SIG-M5 treated with dmso at 0.1 percent for 504 hours (cell line): ENCODE data around the gene TMEM100.

ENCODE experiments used
- DNase-seq: peaks from one replicate; lab custom pipeline; 2025; ENCODE audit not compliant: unreplicated experiment; lab: John Stamatoyannopoulos, UW

Gene TMEM100, protein sequence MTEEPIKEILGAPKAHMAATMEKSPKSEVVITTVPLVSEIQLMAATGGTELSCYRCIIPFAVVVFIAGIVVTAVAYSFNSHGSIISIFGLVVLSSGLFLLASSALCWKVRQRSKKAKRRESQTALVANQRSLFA

DNA sequence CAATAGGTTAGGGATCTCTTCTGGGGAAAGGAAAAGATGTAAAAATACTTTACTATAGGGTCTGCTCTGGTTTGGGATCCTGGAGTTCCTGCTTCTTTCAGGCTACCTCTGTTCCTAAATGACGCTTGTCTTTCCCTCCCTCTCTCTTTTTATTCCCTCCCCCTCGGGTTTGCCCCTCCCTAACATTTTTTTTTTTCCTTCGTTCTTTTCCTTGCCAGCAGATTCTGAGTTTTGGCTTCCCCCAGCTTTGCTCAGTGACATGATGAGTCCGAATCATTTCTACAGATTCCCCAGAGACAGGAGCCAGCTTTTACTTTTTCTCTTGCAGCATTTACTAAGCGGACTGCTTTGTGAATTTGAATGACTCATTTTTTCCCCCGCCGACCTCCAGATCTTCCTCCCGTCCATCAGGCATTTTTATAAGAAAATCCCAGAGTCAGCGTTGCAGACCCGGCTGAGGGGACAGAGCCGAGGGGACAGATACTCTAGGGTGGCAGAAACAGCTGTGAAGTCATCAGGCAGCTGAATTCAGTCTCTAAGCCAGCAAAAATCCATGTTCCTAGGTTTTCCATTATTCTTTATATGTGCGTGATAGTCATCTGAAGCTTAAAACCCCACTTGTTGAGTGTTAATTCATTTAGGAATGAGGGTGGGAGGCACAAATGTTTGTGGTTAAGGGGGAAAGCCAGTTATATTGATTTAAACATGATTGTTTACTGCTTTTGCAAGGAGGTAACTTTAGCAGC is at the start of gene TMEM100:
TMEM100 (minus strand) TSS at position 123 of the 746 bp plus-strand sequence. CDS start 1,794 bp downstream, outside the sequence.
- DNase-seq = no peak

DNA sequence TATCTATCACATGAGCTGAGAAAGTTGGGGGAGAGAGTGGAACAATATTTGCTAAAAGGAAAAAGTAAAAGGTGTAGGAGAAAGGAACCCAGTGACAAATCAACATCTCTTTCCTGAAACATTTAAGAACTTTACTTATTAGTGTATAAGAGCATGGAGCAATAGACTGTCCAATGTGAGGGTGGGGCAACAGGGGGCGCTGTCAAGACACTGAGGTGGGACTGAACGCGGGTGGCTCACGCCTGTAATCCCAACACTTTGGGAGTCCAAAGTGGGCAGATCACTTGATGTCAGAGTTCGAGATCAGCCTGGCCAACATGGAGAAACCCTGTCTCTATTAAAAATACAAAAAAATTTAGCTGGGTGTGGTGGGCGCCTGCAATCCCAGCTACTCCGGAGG is 49.4 kb upstream of the TMEM100 start:
- DNase-seq = no peak

DNA sequence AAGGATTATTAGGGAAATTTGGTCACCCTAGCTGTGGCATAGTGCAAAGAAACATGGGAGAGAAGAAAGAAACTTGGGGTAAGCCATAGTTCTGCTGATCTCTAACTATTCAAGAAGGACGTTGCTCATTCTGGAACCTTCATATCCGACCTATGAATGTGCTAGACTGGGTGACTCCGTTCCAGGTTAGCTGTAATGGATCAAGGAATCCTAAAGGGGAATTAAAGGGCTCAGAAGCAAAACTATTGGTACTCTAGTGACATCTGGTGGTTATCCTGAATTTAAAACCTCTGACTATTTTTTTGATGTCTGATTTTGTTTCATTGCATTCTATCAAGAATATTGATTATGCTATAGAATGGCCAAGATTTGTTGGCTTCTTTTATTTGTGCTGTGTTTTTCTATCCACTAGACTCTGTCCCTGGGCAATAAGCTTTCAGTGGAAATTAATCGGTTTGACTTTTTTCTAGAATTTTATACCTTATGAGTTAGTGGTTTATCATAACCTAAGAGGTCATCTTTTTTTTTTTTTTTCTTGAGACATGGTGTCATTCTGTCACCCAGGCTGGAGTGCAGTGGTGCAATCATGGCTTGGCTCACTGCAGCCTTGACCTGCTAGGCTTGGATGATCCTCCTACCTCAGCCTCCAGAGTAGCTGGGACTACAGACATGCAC is 47.7 kb upstream of the TMEM100 start:
- peak; percentile 58 for DNase-seq

DNA sequence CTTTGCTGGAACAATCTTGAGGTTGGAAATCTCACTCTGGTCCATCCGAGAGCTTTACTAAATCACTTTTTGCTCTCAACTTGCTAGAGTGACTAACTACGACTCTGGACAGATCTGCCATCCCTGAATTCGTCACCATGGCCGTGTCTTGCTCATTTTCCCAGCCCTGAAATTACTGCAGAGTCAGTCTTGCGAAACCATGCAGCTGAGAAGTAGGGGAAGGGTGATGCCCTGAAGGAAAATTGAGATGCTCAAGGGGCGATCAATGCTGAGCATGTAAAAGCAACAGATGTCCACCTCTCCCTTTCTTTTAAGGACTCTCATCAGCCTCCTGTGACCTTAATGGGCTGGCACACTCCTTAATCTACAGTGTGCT is 46.9 kb upstream of the TMEM100 start:
- DNase-seq = peak; percentile 23

DNA sequence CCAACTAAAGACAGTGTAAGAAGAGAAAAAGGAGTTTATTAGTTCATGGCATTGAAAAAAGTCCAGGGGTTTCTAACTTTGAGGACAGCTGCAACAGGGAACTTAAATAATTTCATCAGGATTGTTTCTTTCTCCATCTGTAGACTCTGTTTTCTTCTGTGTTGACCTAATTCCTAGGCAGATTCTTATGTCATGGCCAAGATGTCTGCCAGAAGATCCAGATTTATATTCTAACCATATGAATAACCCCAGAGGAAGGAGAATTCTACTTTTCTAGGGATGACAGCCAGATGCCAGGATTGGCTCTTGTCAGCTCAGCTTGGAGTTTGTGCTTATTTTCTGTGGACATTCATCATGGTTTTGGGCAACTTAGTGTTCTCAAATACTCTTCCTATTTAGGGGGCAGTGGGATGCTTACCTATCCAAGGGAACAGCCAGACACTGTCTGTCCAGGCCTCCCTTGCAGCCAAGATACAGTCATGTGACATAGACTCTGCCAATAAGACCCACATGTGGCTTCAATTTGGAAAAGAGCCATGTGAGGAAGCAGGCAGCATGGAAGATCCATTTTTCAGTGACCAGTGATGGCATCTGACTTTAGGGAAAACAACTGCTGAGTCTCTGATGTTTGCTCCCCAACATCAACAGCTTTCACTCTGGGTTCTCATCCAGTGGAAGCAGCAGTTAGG is 46.4 kb upstream of the TMEM100 start:
- DNase-seq = no peak

DNA sequence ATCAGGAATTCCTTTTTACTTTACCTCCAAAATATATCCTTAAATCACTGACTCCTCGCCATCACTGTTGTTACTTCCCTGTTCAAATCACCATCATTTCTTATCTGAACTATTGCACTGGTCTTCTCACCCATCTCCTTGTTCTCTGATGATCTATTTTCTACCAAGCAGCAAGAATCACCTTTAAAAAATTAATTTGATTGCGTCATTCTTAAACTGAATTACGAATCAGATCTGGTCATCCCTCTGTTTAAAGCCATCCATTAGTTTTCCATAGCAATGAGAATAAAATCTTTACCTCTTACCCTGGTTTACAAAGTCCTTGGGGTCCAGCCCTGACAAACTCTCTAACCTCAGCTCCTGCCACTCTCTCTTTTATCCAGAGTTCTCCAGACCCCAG is 42.8 kb upstream of the TMEM100 start:
- DNase-seq = no peak

DNA sequence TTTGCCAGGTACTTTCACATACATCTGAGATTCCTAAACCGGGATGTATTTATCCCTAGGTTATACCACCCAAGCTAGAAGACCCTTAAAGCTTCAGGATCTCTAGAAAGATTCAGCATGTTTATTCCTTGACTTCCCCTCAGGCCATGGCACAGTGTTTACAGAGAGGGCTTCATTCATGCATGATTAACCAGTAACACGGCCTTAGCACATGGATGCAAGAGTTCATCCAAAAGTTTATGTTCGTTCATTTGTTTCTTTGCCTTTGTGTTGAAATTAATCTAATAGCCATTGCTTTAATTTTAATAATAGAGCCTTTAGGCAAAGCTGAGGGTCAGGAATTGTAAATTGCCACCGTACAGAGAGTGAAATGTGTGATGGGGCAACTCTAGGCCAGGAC is 41.9 kb upstream of the TMEM100 start:
- DNase-seq = no peak

DNA sequence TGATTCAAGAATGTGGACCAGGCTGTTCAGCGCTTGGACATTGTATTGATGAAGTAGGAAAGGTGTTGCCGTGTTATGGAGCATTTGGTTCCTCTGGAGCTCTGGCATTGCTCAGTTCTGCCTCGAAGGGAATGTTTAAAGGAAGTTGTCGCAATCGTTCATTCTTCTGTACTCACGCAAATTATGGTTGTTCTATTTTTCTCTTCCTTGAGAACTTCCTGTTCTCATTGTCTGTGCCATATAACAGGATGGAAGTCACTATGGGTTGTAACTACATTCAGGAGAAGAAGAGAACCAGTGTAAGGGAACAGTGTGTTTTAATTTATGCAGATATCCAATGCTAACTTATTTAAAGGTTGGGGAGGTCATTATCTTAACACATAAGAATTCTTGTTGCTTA is 41.2 kb upstream of the TMEM100 start:
- DNase-seq = peak; percentile 48

DNA sequence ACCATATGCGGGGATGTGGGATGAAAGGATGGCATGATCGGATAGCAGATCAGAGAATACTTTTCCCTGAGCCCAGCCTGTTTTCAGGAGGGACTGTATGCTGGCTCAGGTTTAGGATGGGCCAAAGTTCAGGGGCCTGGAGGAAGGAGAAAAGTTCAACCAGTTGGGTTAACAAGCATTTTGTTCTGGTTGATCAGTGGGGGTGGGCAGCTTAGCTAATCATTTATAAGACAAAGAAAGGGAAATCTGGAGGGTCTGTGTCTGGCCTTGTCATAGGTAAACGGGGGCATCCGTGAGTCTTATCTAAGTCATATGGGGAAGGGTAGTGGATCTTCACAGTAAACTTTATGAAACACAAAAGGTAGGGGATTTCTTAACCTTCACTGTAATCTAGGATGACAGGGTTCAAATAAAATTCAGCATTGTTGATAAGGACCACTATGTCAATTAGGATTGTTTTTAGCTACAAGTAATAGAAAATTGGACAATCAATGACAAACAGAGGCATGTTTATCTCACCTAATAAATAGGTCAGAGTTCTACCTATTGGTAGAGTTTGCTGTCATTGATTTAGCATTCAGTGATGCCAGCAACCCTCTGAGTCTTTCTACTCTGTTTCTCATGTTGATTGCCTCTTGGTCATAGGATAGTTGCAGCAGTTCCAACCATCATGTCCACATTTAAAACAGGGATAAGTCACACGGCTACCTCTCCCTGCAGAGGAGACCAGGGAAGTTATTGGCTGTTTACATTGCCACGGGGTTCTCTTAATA is 39.6 kb upstream of the TMEM100 start:
- DNase-seq = no peak

DNA sequence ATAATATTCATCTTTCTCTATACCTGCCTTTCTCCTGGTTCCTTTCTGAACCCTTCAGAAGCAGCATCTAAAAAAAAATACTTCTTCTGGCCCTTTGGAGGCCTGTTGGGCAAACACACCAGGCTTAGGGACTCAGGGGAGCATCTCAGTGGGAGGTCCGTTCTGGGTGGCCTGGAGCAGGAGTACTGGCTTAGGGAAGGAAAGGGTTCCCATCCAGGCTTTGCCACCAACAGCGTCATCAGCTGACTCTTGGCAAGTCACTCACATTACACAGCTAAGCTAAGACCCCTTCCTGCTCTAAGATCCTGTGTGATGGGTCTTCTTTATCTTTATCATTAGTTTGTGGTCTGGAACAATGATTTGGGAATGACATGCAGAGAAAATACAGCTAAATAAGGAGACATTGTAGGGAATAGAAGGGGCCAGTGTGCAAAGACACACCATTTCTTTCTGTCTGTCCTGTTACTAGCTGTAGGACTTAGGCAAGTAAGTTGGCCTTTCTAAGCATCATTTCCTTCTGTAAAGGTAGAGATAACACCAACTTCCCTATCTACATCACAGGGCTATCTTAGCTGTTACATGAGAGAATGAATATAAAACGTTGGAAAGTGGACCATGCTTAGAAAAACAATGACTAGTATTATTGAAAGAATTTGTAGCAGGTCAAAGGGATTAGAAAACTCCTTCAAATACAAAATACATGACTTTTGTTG is 38.1 kb upstream of the TMEM100 start:
- DNase-seq = no peak

DNA sequence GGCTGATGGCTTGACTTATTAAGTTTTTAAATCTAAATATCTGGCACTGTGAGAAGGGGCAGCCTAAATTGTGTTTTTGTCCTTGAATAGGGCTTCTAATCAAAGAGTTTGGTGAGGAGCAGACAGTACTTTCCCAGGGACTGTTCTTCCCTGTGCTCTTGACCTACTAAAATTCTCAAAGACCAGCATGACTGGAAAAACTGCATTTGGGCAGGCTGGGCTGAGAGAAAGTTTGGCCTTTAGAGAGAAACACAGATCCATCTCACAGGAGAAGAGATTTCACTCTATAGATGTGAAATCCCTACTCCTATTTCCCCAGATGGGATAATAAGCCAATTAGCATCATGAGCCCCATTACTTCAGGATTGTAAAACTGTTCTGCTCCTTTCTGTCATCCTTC is 35.5 kb upstream of the TMEM100 start:
- no peak for DNase-seq

DNA sequence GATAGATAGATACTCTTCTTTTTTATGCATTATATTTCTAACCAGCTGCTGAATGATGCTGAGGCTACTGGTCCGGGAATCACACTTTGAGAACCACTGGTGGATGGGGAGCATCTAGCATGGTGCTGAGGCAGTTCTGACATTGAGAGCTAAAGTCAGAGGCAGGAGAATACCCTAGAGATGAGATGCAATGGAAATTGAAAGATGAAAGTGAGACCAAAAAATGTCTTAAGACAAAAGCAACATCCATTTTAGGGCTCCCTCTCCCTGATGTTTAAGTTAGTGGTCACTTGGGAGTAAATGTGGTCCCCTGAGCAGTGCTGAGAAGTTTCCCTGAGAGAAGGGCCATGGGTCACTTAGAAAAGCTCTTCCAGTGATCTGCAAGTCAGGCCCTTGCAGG is 35.0 kb upstream of the TMEM100 start:
- no peak for DNase-seq

DNA sequence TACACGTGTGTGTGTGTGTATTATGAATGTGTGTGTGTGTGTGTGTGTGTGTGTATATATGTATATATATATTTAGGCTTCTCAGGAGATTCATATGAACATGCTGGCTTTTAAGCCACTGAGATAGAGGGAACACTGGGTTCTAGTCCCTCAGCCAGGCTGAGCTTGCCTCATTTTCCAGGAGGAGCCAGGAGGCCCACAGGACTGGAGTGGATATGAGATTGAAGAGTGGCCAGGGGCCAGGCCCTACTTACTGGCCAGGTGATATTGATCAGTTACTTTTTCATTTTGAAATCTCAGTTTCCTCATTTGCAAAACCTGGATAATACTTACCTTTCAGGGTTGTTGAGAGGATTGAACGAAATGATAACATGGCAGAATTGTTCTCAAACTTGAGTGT is 34.0 kb upstream of the TMEM100 start:
- DNase-seq = no peak

DNA sequence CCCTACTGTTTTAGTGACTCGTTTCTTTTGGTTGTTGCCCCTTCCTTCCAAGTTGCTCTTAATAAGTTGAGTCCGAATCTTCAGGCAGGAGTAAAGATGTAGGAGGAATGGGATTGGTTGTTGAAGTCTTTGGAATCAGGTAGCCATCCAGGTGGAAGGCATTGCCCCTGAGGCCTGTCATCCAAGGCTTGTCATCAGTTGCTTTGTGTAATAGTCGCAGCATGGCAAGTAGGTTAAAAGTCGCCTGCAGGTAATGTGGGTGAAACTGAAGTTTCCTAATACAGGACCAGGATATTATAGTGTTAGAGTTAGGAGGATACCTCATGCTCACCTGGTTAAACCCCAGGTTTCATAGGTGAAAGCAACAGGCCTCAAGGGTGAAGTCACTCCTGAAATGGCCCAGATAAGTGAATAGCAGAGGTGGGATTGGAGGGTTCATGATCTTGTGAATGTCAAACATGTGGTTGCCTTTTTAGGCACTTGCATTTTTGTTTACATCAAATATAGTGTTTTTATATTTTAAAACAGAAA is 29.1 kb upstream of the TMEM100 start:
- no peak for DNase-seq

DNA sequence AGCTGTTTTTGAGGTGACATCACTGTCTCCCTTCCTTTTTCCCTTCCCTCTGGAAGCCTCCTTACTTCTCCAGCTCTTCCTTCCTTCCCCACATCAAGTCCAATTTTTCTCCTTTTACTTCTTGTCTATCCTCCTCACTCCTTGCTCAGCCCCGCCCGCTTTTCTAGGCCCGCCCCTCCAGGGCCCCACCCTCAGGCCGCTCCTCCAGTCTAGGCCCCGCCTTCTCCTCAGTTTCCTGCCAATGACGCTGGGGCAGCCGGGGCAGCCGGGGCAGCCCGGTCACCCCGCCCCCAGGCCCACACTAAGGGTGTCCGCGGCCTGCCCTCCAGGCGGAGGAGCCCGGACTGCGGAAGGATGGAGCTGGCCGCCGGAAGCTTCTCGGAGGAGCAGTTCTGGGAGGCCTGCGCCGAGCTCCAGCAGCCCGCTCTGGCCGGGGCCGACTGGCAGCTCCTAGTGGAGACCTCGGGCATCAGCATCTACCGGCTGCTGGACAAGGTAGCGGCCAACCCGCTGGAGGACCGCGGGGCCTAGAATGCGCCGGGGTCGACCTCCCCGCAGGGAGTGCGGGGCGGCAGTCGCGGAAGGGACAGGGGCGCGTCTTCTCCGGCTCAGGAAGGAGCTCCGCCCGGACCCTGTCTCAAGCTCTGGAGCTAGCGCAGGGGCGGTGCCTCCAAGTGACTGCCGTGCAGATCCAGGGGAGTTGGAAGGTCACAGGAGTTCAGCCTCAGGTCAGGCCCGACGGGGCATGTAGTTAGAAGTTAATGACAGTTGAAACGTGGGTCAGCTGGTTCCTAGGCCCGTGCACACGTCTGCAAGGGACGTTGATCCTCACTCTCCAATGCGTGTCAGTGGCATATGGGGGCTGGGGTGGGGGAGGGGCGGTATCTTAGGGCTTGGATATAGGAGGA is 28.3 kb upstream of the TMEM100 start, which contains the start of gene PCTP:
PCTP (plus strand) TSS at position 302 of the 908 bp plus-strand sequence; CDS start at position 355, 53 bp downstream.
- DNase-seq = peak; percentile 95

DNA sequence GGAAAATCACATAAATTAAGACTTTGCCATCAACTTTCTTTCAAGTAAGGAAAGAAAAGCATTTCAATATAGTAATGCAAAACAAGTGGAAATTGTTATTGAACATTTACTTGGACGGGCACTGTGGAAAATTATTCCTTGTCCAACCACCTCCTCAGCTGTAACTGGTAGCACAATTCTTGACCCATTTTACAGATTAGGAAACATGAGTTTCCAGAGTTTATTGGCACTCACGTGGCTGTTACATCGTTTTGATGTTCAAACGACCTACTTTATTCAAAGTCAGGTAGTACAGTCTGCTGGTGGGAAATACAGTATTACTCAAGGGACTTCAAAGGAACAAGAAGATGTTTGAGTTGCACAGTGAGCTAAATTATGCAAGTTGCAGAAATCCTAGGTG is 27.3 kb upstream of the TMEM100 start:
- DNase-seq = no peak

DNA sequence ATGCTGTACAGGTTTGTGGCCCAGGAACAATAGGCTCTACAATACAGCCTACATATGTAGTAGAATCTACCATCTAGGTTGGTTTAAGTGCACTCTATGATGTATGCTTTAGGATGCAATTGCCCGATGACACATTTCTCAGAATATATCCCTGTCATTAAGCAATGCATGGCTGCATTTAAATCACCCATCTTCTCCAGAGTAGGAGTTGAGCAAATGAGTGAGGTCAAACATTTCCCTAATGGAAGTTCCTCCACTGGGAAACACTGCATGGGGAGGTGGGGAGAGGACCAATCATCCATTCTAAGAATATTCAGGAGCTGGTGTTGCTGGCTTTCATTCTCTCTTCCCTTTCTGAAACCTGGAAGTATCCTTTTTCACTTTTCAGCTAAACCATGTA is 26.2 kb upstream of the TMEM100 start:
- no peak for DNase-seq

DNA sequence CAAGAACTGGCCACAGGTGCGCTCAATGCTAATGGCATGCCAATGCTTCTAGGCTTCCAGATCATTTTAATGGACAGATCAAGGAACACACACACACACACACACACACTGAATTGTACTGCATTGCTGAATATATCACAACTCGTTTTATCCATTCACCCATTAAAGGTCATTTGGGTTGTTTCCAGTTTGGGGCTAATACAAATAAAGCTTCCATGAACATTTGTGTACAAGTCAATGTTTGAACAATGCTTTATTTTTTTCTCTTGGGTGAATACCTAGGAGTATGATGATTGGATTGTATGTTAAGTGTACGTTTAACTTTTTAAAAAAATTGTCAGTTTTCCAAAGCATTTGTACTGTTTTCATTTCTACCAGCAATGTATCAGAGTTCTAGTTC is 24.5 kb upstream of the TMEM100 start:
- no peak for DNase-seq

DNA sequence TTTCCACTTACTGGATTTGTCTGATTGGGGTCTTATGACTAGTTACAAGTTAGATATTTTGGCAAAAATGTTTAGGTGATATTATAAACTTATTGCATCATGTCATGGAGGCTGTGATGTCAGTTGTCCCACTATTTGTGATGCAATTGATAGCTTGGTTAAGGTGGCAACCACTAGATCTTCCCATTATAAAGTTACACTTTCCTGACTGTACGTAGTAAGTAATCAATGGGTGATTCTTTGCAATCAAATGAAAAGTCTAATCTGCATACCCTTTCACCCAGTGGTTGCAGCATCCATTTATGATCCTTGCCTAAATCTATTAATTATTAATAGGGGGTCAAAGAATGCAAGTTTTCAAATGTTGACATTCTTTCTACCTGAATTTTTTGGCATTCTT is 23.8 kb upstream of the TMEM100 start:
- no peak for DNase-seq
